ENCODE measurements around the gene FRMD3. TPM values are rescaled to one million over a fixed set of nuclear protein-coding genes. Genes with fewer than 3 reads are reported as not detected.

FRMD3 gene
- total RNA-seq, 1 donor: 0.86 TPM

- no peak for DNase-seq (ENCODE audit: low read depth)
- H3K4me3 ChIP-seq (ENCODE audit: low read depth, low read length): no peak overlapping the region
- TF ChIP-seq CTCF (IDR thresholded peaks at IDR 0.05; ENCODE audit: insufficient read depth, low read depth, low read length): no peak
Measured at GRCh38 chr9:83198371-83198770, 339.8 kb downstream of the FRMD3 start.

GRCh38 chr9:83197591-83197990 is 340.6 kb downstream of the FRMD3 start:
- H3K4me3 ChIP-seq (ENCODE audit: low read depth, low read length): no peak overlapping the region
- no peak for DNase-seq (ENCODE audit: low read depth)
- no peak for TF ChIP-seq CTCF (IDR thresholded peaks at IDR 0.05; ENCODE audit: insufficient read depth, low read depth, low read length)

DNA sequence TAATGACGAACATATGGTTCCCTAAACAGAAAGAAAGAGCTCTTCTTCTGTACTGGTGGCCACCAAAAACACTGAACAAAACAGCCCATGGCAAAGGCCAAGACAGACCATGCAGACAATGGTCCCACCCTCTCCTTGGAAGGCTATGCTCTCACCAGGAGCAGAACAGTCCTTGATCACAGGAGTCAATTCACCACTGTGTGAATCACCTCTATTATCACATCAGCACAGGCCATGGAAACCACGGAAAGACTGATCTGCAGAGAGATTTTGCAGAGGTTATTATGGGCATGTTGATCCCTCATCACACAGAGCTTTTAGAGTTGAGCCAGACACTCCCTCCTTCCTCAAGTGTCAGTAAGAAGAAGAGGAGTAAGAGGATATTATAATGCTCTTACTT is 341.3 kb downstream of the FRMD3 start:
- no peak for TF ChIP-seq CTCF (IDR thresholded peaks at IDR 0.05; ENCODE audit: insufficient read depth, low read depth, low read length)
- no peak for DNase-seq (ENCODE audit: low read depth)
- H3K4me3 ChIP-seq (ENCODE audit: low read depth, low read length): no peak overlapping the region

Small RNA genes within 50 kb of the gene (small RNA-seq; reads per million reads assigned to genes)
- not detected for gene AL137847.3
- not detected for gene RN7SKP242
- gene RNU4-29P: not detected

Other genes starting within 250 kb of the FRMD3 start
- 3.0 and 4.2 TPM in 2 replicates for gene IDNK, start 84.7 kb upstream of the FRMD3 start, total RNA-seq
- gene UBQLN1, start 169.6 kb upstream of the FRMD3 start, total RNA-seq: 97.0 and 133 TPM in 2 replicates